K562 (cell line): Measurements from ENCODE around the gene STRA6. TPM values are rescaled to one million over a fixed set of nuclear protein-coding genes. Genes with fewer than 3 reads are reported as not detected.

ENCODE experiments used
- NONO ChIP-seq, 2 experiments: fragments of 200-400 bp in 1 of 2; fragments of 450-650 bp in 1 of 2; formaldehyde crosslinking in 1 of 2; IDR thresholded peaks; 2 replicates each; pipeline ENCODE4 v1.6.1; 2017; ENCODE audit warnings: low read depth in 2 of 2, mild to moderate bottlenecking in 2 of 2, moderate library complexity in 2 of 2, low read length in 1 of 2
- PCBP1 ChIP-seq: fragments of 200-400 bp; formaldehyde crosslinking; IDR thresholded peaks from 2 replicates; pipeline ENCODE4 v1.6.1; 2018; ENCODE audit warnings: mild to moderate bottlenecking, low read depth, low read length; ENCODE audit not compliant: poor library complexity, severe bottlenecking
- ZEB2 ChIP-seq: fragments of 450-650 bp; IDR thresholded peaks from 2 replicates; pipeline ENCODE4 v1.6.1; 2016
- ZFP30 ChIP-seq: fragments of 250-450 bp; sonication (Bioruptor Pico); IDR thresholded peaks from 2 replicates; pipeline ENCODE4 v1.8.0; 2022; ENCODE audit warnings: moderate library complexity, mild to moderate bottlenecking, inconsistent platforms, borderline replicate concordance
- ZNF766 ChIP-seq: fragments of 200-800 bp; sonication (Bioruptor generic); conservative IDR thresholded peaks from 2 replicates; pipeline ENCODE4 v1.6.1; 2016; ENCODE audit warnings: missing genetic modification characterization, missing compliant biosample characterization
- ZNF79 ChIP-seq: fragments of 250-450 bp; sonication (Bioruptor Pico); IDR thresholded peaks from 2 replicates; pipeline ENCODE4 v1.4.0; 2020; ENCODE audit warnings: low read depth, mild to moderate bottlenecking, moderate library complexity
- polyA plus RNA-seq, 8 experiments: library from polyadenylated mRNA; depleted of rRNA in 4 of 8; stranded (reverse) in 5 of 8; unstranded in 3 of 8; fragments of >200 nt; fragmentation: Nextera tagmentation in 2 of 8; fragmentation: Illumina TruSeq in 1 of 8; extraction: Ambion mirVana in 2 of 8; extraction: Trizol in 1 of 8; gene quantifications; 2 replicates each; pipeline versions ENCODE4 v1.2.1 to v1.2.3, GENCODE V29; 2011 to 2014; ENCODE audit warnings: inconsistent platforms in 1 of 8, missing spikeins in 1 of 8
- total RNA-seq, 7 experiments: library from RNA; depleted of rRNA in 6 of 7; stranded (reverse); fragments of >200 nt in 6 of 7; fragmentation: Illumina TruSeq in 2 of 7; extraction: Trizol in 2 of 7; gene quantifications; 2 replicates each; pipeline versions ENCODE4 v1.2.1 to v1.2.3, GENCODE V29; 2011 to 2021; ENCODE audit warnings: low replicate concordance in 1 of 7
- TF ChIP-seq, protein P1 (sequence below): fragments of 200-800 bp; sonication (Bioruptor generic); IDR thresholded peaks from 2 replicates; pipeline ENCODE4 v1.6.1; 2016; ENCODE audit warnings: missing genetic modification characterization, missing compliant biosample characterization
- TF ChIP-seq, protein P2 (sequence below): fragments of 450-650 bp; conservative IDR thresholded peaks from 2 replicates; pipeline ENCODE4 v1.6.1; 2016; ENCODE audit warnings: missing genetic modification characterization, low read depth, mild to moderate bottlenecking, control low read depth, missing compliant biosample characterization

STRA6 gene
- total and polyA plus RNA-seq, 9 of the 15 experiments (the other 6 are each of a cell fraction or from before 2014, with no cell fraction given): 0.04 to 2.0 (median 0.43) TPM; not detected in 2

DNA sequence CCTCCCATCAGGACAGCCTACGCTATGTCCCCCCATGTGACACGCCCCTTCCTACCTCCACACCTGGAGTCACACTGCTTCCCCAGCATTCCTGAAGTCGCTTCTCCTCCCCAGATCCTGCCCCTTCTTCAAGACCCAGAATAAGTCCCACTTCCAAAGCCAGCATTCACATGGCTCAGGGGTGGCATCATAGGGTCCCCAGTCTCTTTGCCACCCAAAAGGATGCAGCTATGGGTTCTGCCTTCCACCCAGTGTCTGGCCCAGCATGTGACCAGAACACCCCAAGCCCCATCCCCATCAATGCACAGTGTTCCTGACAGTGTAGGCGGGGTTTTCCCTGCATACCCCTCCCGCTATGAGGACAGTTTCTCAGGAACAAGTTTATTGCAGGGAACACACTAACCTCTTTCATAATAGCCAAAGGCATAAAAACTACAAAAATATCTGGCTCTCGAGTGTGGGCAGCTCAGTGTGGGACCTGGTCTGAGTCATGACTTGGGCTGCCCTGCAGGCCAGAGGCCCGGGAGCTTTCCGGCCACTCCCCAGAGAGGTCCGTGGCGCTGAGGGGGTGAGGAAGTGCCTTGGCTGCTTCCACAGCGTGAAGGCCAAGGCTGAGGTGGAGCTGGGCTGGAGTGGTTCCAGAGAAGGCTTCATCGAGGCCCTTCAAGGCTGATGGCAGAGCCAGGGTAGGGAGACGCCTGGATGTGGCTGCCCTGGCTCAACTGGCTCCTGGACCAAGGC lies 23.3 kb downstream of the STRA6 start (continued):
- TF ChIP-seq, protein P1, sequence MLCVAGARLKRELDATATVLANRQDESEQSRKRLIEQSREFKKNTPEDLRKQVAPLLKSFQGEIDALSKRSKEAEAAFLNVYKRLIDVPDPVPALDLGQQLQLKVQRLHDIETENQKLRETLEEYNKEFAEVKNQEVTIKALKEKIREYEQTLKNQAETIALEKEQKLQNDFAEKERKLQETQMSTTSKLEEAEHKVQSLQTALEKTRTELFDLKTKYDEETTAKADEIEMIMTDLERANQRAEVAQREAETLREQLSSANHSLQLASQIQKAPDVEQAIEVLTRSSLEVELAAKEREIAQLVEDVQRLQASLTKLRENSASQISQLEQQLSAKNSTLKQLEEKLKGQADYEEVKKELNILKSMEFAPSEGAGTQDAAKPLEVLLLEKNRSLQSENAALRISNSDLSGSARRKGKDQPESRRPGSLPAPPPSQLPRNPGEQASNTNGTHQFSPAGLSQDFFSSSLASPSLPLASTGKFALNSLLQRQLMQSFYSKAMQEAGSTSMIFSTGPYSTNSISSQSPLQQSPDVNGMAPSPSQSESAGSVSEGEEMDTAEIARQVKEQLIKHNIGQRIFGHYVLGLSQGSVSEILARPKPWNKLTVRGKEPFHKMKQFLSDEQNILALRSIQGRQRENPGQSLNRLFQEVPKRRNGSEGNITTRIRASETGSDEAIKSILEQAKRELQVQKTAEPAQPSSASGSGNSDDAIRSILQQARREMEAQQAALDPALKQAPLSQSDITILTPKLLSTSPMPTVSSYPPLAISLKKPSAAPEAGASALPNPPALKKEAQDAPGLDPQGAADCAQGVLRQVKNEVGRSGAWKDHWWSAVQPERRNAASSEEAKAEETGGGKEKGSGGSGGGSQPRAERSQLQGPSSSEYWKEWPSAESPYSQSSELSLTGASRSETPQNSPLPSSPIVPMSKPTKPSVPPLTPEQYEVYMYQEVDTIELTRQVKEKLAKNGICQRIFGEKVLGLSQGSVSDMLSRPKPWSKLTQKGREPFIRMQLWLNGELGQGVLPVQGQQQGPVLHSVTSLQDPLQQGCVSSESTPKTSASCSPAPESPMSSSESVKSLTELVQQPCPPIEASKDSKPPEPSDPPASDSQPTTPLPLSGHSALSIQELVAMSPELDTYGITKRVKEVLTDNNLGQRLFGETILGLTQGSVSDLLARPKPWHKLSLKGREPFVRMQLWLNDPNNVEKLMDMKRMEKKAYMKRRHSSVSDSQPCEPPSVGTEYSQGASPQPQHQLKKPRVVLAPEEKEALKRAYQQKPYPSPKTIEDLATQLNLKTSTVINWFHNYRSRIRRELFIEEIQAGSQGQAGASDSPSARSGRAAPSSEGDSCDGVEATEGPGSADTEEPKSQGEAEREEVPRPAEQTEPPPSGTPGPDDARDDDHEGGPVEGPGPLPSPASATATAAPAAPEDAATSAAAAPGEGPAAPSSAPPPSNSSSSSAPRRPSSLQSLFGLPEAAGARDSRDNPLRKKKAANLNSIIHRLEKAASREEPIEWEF (CRISPR knock-in tag): no peak
- TF ChIP-seq ZNF766 (CRISPR knock-in tag): no peak
- TF ChIP-seq ZFP30 (CRISPR knock-in tag): no peak
- TF ChIP-seq, protein P2, sequence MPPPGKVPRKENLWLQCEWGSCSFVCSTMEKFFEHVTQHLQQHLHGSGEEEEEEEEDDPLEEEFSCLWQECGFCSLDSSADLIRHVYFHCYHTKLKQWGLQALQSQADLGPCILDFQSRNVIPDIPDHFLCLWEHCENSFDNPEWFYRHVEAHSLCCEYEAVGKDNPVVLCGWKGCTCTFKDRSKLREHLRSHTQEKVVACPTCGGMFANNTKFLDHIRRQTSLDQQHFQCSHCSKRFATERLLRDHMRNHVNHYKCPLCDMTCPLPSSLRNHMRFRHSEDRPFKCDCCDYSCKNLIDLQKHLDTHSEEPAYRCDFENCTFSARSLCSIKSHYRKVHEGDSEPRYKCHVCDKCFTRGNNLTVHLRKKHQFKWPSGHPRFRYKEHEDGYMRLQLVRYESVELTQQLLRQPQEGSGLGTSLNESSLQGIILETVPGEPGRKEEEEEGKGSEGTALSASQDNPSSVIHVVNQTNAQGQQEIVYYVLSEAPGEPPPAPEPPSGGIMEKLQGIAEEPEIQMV (tag): no peak
- no peak for TF ChIP-seq PCBP1
- no peak for TF ChIP-seq ZNF79
- TF ChIP-seq NONO (IDR thresholded peaks at IDR 0.05; ENCODE audit: low read depth in 2 of 2, low read length in 1 of 2): no peak
- TF ChIP-seq ZEB2: no peak
